GM12872 (cell line): Measurements from ENCODE around the gene DHX40.

ENCODE experiments used
- TF ChIP-seq, protein P1 (sequence below): IDR thresholded peaks from 3 replicates; pipeline ENCODE4 v1.5.1; 2011; ENCODE audit warnings: low read depth, mild to moderate bottlenecking, low read length, moderate library complexity; ENCODE audit not compliant: insufficient read depth

DHX40 gene

DNA sequence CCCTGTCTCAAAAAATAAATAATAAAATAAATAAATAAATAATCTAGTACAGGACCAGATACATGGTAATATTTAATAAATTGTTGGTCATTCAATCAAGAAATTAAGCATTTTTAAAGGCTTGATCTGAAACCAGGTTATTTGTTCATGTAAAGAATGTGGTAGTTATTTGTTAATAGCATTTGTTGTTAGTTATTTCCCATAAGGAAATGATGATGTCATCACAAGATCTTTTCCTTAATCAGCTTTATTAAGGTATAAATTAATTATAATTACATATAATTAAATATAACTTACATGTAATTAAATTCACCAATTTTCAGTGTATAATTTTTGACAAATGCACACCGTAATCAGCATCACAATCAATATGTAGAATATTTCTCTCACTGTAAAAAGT lies 19.5 kb upstream of the DHX40 start:
- TF ChIP-seq, protein P1, sequence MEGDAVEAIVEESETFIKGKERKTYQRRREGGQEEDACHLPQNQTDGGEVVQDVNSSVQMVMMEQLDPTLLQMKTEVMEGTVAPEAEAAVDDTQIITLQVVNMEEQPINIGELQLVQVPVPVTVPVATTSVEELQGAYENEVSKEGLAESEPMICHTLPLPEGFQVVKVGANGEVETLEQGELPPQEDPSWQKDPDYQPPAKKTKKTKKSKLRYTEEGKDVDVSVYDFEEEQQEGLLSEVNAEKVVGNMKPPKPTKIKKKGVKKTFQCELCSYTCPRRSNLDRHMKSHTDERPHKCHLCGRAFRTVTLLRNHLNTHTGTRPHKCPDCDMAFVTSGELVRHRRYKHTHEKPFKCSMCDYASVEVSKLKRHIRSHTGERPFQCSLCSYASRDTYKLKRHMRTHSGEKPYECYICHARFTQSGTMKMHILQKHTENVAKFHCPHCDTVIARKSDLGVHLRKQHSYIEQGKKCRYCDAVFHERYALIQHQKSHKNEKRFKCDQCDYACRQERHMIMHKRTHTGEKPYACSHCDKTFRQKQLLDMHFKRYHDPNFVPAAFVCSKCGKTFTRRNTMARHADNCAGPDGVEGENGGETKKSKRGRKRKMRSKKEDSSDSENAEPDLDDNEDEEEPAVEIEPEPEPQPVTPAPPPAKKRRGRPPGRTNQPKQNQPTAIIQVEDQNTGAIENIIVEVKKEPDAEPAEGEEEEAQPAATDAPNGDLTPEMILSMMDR, result no peak

DNA sequence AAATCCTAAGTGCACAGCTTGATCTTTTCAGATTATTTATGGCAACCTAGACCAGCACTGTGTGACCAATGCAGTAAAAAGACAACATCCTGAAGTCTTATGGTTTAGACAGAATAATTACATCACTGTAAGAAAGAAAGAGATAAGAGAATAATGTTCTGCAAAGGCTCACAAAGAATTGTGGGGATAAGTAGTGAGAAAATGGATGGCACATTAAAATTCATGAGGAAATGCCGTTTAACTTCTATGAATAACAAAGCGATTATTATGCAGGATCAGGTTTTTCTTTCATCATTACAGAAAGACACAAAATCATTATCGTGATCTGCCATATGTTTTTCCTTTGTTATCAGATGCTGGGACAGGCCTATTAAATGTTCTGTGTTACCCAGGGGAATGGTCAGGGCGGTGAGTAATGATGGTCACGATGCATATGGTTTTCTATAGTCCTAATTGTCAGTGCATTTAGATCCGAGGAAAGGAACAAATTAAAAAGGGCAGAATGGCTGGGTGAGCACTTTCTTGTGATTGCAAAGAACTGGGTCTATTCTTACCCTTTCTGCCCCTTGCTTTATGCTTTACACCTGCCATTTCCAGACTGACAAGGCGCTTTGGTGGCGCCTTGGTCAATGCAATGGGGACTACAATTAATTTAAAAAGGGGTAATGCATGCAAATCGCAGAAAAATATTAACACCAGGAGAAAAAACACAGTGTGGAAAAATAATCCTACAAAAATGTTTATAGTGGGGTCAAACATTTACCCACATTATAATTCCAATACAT lies 18.1 kb upstream of the DHX40 start:
- TF ChIP-seq, protein P1, result no peak

DNA sequence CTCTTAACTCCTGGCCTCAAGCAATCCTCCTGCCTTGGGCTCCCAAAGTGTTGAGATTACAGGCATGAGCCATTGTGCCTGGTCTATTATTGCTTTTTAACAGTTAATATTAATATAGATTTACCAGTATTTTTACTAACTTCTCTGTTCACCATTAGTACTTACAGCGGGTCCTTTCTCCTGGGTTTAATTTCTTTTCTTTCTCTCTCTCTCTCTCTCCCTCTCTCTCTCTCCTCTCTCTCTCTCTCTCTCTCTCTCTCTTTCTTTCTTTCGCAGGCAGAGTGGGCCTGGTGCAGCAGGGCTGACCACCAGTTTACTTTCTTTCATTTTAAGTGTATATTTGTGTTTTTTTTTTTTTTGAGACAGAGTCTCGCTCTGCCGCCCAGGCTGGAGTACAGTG lies 14.7 kb upstream of the DHX40 start:
- TF ChIP-seq, protein P1, result no peak

DNA sequence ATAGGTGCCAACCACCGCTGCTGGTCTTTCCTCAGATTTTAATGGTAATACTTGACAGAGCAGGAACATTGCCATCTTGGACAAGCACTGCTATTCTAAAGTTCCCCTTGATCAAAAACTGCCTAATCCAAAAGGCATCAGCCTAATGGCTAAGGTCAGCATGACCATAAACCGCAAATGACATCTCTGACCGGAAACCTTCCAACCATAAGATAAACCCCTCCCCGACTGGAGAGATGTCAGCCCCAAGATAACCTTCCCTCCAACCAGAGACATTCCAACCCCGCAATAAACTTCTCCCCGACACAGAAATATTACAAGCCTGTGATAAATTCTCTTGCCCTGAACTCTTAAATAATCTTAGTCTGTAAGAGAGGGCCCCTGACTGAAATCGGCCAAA lies 7.4 kb upstream of the DHX40 start:
- TF ChIP-seq, protein P1, result no peak

DNA sequence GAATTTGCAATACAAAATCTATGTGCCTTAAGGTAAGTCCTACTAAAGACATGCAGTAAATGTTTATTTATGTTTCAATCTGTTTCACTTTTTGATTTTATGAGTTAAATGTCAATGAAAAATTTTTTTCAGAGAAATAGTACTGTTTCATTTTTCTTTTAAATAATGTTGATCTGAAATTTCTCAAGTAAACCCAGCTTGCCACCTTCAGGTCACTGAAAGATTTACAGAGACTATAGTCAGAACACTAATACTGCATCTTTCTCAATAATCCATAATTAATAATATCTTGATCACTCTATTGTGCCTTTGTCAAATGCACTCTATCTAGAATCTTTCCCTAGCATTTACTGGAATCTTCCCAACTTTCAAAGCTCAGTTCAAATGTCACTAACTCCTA lies 6.5 kb upstream of the DHX40 start:
- TF ChIP-seq, protein P1, result no peak

DNA sequence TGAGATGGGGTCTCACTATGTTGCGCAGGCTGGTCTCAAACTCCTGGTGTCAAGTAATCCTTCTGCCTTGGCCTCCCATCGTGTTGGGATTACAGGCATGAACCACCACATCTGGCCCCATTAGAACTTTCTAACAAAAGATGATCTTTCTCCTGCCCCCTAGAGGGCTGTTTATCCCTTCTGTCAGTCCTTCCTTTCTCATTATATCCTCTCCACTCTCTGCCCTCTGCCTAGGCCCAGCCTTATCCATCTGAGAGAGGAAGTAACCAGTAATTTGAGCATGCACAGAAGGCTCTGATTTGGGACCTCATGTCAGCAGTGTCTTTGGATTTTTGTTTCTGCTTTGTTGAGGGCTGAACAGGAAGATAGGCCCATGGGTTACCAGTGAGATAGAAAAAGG lies 4.4 kb upstream of the DHX40 start:
- TF ChIP-seq, protein P1, result peak; percentile 48; the same call in 2 of the 3 replicates

DNA sequence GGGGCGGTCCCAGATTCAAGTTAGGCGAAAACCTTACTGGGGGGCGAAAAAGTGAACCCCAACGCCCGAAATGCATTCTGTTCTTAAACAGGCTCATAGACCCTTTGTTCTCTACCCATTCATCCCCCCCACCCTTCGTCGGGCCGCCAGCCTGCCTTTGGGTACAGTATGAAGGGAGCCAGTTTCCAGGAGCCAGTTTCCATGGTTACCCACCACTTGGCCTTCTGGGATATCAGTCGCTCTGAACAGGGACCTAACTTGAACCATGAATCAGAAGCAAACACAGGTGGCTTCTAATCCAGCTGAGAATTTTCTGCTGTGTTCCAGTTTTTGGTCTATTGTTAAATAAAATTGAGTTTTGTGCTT lies 532 bp downstream of the DHX40 start:
- TF ChIP-seq, protein P1, result no peak
